LNCaP clone FGC (cell line): ENCODE results near the gene ST8SIA5.
A peak's percentile ranks its signal among the peaks of the same experiment; 100 is the strongest.
"Not testable (repeated sequence)": the region's sequence is repeated elsewhere in the genome, so short reads cannot be mapped to it uniquely, and the experiment has no call there.

Experiments used
- DNase-seq: peaks from one replicate; pipeline ENCODE4 v3.0.0-alpha.2; 2011; ENCODE audit warnings: low read depth
- H3K4me3 ChIP-seq: 2 replicates; pipeline ENCODE4 v1.5.1; 2011; ENCODE audit warnings: mild to moderate bottlenecking, low read depth, low read length, control low read depth
- CTCF ChIP-seq: IDR thresholded peaks from 2 replicates; pipeline ENCODE4 v1.5.1; 2012; ENCODE audit warnings: mild to moderate bottlenecking; ENCODE audit not compliant: control insufficient read depth, insufficient read depth; ENCODE audit errors: extremely low read depth

ST8SIA5 gene, protein sequence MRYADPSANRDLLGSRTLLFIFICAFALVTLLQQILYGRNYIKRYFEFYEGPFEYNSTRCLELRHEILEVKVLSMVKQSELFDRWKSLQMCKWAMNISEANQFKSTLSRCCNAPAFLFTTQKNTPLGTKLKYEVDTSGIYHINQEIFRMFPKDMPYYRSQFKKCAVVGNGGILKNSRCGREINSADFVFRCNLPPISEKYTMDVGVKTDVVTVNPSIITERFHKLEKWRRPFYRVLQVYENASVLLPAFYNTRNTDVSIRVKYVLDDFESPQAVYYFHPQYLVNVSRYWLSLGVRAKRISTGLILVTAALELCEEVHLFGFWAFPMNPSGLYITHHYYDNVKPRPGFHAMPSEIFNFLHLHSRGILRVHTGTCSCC

GRCh38 chr18:46756559-46757201 lies at the start of gene ST8SIA5:
ST8SIA5 (minus strand) TSS chr18:46757053; CDS start chr18:46756508, 545 bp downstream.
- TF ChIP-seq CTCF: no peak
- no peak for DNase-seq
- no peak within 1 kb of the TSS for H3K4me3 ChIP-seq

DNA sequence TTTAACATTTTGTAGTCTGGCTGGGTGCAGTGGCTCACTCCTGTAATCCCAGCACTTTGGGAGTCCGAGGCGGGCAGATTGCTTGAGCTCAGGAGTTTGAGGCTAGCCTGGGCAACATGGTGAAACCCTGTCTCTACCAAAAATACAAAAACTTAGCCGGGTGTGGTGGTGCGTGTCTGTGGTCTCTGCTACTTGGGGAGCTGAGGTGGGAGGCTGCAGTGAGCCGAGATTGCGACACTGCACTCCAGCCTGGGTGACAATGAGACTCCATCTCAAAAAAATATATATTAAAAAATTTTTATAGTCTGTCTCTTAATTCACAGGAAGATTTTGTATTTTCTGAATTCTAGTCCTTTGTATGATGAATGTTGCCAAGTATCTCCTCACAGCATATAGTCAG lies 39.1 kb upstream of the ST8SIA5 start:
- DNase-seq, H3K4me3 ChIP-seq: not testable (repeated sequence)

GRCh38 chr18:46794607-46795006 lies 37.8 kb upstream of the ST8SIA5 start:
- no peak for TF ChIP-seq CTCF
- no peak for DNase-seq
- no peak overlapping the region for H3K4me3 ChIP-seq

DNA sequence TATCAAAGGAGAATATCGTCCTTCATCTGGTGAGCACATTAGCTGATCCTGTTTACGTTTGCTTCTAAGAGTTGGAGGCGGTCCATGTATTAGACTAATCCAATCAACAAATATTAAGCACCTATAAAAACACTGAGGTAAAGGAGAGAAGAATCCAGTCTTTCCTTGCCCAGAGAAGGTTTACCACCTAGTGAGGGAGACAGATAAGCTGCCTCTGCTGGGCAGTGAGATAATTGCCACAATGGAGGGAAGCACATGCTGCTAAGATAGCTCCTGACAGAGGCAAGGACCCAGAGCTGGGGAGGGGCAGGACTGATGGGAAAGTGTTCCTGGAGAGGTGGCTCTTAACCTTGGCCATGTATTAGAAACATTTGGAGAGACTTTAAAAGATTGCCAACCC lies 36.7 kb upstream of the ST8SIA5 start:
- DNase-seq: peak; percentile 69

DNA sequence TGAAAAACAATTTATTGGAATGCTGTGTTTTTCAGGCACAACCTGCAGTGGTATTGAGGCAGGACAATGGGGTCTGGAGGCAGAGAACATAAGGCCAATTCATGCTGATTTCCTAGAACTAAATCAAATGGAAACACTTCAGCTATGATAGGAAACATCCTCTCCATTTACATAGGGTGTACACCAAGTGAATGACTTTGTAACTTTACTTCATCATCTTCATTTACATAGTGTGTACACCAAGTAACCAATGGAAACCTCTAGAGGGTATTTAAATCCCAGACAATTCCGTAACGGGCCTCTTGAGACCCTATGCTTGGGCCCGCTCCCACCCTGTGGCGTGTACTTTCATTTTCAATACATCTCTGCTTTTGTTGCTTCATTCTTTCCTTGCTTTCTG lies 32.2 kb upstream of the ST8SIA5 start:
- no peak for TF ChIP-seq CTCF
- no peak for DNase-seq
- H3K4me3 ChIP-seq: no peak overlapping the region

More for the DNA sequence above, 36.7 kb upstream of the ST8SIA5 start:
- no peak overlapping the region for H3K4me3 ChIP-seq
- peak; percentile 61 for TF ChIP-seq CTCF

DNA sequence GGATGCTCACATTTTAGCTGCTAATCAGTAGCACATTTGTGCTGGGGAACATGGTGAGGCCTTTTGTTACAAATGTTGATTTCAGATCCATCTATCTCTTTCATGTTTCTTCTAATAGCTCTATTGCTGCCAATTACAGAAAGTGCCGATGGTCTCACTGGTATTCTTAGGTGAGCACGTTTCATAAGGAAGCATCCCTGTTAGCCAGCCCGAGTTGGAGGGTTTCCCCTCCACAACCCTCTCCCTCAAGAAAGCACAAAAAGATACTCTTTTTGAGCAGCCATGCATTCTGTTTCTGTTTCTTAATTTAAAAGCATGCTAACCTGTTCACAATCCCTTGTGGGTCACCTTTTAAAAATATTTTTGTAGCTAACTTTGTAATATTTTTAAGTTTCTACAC lies 30.8 kb upstream of the ST8SIA5 start:
- no peak for DNase-seq
- no peak for TF ChIP-seq CTCF
- no peak overlapping the region for H3K4me3 ChIP-seq

- no peak for DNase-seq
- no peak overlapping the region for H3K4me3 ChIP-seq
- no peak for TF ChIP-seq CTCF
Observed at GRCh38 chr18:46772357-46772756, 15.5 kb upstream of the ST8SIA5 start.
